ENCODE results near the gene MBNL2.

Gene MBNL2

GRCh38 chr13:97423300-97424045 lies 201.3 kb downstream of the MBNL2 start:
- no peak for DNase-seq (ENCODE audit: low read depth)

GRCh38 chr13:97425590-97425989 lies 203.5 kb downstream of the MBNL2 start:
- no peak for DNase-seq (ENCODE audit: low read depth)

GRCh38 chr13:97426695-97427094 lies 204.6 kb downstream of the MBNL2 start:
- DNase-seq (ENCODE audit: low read depth), result no peak

- DNase-seq (ENCODE audit: low read depth), result peak; percentile 49
These were observed 207.5 kb downstream of the MBNL2 start for GRCh38 chr13:97429681-97430081.

- no peak for DNase-seq (ENCODE audit: low read depth)
These were observed 208.2 kb downstream of the MBNL2 start for GRCh38 chr13:97430296-97430695.

- DNase-seq (ENCODE audit: low read depth), result no peak
These were observed 209.1 kb downstream of the MBNL2 start for GRCh38 chr13:97431171-97431764.

GRCh38 chr13:97432232-97432916 lies 210.2 kb downstream of the MBNL2 start:
- DNase-seq (ENCODE audit: low read depth), result no peak

- DNase-seq (ENCODE audit: low read depth), result peak; percentile 100
These were observed 211.0 kb downstream of the MBNL2 start for GRCh38 chr13:97432917-97433726.

- peak; percentile 91 for DNase-seq (ENCODE audit: low read depth)
These were observed 211.7 kb downstream of the MBNL2 start, which contains the start of gene RAP2A for GRCh38 chr13:97433727-97434396. RAP2A (plus strand) TSS chr13:97434169; CDS start chr13:97434471, 302 bp downstream.

DNA sequence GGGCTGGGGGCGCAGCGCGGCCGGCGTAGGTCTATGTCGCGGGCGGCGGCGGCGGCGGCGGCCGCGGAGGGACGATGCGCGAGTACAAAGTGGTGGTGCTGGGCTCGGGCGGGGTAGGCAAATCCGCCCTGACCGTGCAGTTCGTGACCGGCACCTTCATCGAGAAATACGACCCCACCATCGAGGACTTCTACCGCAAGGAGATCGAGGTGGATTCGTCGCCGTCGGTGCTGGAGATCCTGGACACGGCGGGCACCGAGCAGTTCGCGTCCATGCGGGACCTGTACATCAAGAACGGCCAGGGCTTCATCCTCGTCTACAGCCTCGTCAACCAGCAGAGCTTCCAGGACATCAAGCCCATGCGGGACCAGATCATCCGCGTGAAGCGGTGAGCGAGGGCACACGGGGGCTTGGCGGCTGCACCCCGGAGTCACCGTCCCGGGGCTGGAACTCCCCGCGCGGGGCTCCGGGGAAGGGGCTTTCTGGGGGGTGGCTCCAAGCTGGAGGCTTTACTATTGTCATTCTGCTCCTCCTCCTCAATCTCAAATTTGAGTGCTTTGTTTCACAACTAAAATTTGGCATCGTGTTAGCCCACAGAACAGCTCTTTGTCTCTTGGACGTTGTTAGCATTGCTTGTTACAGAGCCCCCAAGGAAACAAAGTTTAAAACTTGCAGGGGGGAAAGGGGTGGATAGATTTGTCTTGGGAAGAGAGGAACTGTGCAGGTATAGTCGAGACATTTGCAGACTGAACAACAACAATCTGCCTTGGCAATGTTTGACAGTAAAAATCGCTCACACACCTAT lies 212.5 kb downstream of the MBNL2 start:
- peak; percentile 44 for DNase-seq (ENCODE audit: low read depth)

DNA sequence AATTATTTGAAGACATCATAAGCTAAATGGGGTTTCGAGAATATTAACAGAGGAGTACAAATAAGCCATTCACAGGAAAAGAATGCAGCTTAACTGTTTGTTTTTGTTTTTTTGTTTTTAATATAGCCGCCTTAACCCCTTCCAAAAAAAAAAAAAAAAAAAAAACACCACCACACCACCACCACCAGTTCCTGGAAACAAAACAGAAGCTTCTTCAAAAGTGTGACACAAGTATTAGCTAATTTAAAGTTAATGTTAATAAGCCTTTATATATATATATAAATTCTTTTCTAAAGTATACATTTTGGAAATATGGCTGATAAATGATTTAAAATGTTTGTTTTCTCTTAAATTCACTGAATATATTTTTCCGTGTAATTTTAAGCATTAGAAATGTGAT lies 213.2 kb downstream of the MBNL2 start:
- DNase-seq (ENCODE audit: low read depth), result no peak

GRCh38 chr13:97435794-97436193 lies 213.7 kb downstream of the MBNL2 start:
- peak; percentile 40 for DNase-seq (ENCODE audit: low read depth)

- DNase-seq (ENCODE audit: low read depth), result no peak
These were observed 214.7 kb downstream of the MBNL2 start for GRCh38 chr13:97436845-97437244.

DNA sequence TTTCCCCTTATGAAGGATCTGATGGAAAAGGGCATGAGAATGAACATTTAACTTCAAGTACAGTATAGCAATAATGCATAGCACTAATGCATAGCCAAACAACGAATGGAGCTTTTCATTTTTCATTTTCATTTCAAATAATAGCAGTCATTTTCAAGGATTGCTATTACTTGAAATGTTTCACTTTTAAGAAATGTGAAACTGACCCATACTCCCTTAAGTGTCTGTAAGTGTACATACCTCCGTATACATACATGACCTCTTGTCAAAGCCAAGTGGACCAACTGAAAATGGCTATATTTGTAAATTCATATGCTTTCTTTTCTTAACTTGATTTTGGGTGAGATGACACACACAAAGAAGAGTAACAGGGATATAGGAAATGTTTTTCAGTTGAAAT lies 215.6 kb downstream of the MBNL2 start:
- DNase-seq (ENCODE audit: low read depth), result no peak

DNA sequence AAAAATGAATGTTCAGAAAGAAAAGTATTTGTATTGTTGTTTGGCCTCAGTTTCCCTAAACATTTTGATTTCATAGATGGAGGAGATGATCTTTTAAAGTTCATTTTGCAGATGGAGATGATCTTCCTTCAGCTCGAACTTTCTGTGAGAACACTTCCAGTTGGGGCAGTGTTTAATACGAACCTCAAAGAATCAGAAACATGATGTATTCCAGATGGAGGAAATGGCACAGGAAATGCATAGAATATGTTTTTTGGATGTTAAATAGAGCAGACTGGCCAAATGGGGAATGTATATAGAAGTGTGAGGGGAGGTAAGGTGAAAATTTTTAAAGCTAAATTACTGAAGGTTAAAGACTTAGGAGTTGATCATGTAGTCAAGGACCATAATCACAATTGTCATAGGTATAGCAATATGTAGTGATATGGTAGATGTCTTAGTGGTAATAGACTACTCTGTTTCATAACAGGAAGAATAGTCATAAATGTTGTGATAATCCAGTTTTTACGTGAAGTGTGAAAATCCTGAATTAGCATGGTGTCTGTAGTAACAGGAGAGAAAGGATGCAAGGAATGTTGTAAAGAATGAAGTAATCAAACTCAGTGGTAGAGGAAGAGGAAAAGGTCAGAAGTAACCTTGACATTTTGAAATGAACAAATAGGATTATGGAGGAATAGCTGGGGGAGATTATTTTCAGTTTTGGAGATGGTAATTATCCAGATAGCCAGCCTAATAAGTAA lies 216.9 kb downstream of the MBNL2 start:
- DNase-seq (ENCODE audit: low read depth), result no peak

DNA sequence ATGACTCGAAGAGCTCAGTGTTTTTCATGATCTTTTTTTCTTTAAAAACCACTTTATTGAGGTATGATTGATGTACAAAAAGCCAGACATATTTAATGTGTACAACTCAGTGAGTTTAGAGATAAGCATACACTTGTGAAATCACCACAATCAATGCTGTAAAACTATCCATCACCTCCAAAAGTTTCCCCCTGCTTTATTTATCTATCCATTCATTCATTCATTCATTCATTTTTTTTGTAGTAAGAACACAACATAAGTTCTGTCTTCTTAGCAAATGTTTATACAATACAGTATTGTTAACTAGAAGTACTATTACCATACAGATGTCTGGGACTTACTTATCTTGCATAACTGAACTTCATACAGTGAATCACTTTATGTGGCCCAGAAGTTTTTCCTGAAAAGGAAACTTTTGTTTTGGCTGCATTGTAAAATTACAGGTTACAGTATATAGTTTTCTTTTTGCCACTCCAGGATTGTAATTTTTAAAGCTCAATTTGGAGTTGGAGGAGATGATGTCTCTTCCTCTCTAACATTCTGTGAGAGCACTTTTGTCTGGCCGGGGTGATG lies 218.6 kb downstream of the MBNL2 start:
- no peak for DNase-seq (ENCODE audit: low read depth)

- no peak for DNase-seq (ENCODE audit: low read depth)
These were observed 219.2 kb downstream of the MBNL2 start for GRCh38 chr13:97441368-97441767.

Measured in ELR (cell line).